GM12874 (cell line): ENCODE data around the gene CASS4.

Experiments used
- TF ChIP-seq, protein P1 (sequence below): IDR thresholded peaks from 2 replicates; pipeline ENCODE4 v1.5.1; 2011; ENCODE audit warnings: low read depth, mild to moderate bottlenecking, control low read depth, low read length, moderate library complexity; ENCODE audit not compliant: insufficient read depth

The CASS4 gene

DNA sequence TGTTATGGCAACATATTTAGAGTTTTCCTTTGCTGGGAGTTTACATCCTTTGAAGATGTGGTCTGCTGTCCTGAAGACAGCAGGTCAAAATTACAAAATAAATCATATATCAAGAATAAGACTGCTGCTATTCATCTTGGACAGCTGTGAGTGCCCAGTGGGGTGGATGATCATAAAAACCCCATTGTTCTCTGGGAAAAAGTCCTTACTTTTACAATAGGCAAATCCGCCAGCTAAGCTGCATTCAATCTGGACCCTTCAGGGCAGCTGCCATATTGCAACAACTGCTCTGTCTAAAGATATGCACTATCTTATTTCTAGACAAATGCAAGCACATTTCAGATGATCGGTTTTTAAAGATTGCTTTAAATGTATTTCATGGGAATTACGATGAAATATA is 19.4 kb downstream of the CASS4 start:
- TF ChIP-seq, protein P1, sequence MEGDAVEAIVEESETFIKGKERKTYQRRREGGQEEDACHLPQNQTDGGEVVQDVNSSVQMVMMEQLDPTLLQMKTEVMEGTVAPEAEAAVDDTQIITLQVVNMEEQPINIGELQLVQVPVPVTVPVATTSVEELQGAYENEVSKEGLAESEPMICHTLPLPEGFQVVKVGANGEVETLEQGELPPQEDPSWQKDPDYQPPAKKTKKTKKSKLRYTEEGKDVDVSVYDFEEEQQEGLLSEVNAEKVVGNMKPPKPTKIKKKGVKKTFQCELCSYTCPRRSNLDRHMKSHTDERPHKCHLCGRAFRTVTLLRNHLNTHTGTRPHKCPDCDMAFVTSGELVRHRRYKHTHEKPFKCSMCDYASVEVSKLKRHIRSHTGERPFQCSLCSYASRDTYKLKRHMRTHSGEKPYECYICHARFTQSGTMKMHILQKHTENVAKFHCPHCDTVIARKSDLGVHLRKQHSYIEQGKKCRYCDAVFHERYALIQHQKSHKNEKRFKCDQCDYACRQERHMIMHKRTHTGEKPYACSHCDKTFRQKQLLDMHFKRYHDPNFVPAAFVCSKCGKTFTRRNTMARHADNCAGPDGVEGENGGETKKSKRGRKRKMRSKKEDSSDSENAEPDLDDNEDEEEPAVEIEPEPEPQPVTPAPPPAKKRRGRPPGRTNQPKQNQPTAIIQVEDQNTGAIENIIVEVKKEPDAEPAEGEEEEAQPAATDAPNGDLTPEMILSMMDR: no peak

DNA sequence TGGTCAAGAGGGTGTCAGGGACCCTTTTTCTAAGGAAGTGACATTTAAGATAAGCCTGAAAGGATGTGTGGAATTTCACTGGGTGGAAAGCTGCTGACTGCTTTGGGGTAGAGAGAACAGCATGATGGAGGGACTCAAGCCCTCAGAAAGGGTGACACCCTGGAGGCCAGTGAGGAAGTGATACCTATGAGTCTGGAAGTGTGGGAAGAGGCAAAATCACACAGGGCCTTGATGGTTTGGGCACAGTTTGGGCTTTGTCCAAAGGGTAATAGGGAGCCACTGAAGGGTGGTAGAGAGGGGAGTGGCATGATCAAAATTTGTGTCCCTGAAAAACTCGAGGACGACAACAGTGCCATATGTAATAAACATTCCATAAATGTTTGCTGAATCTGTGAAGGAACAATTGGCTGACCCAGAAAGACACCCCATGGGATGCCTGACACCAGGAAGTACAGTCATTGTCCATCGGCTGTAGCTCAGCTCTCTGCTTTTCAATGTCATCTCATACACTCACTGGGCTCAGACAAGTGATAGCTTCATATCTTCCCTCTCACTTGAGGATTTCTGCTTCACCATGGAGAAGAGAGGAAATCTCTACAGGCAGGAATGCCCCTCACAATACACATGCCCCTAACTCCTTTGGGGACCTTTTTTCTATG is 21.3 kb downstream of the CASS4 start:
- TF ChIP-seq, protein P1: no peak

DNA sequence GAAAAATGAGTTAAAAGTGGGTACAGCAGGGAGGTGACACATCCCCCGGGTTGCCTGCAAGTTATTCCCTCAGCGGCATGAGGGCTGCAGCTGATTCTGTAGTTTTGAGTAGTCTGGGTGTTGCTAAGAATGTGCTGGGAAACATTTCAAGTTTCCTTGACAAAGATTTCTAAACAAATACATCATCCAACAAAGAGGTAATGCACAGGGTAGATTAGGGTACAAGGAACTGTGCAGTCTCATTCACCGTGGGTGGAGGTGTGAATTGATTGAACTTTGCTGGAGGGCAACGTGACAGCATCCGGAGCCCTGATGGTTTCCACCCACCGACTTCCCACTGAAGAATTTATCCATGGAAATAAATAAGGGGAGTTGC is 21.8 kb downstream of the CASS4 start:
- TF ChIP-seq, protein P1: no peak

DNA sequence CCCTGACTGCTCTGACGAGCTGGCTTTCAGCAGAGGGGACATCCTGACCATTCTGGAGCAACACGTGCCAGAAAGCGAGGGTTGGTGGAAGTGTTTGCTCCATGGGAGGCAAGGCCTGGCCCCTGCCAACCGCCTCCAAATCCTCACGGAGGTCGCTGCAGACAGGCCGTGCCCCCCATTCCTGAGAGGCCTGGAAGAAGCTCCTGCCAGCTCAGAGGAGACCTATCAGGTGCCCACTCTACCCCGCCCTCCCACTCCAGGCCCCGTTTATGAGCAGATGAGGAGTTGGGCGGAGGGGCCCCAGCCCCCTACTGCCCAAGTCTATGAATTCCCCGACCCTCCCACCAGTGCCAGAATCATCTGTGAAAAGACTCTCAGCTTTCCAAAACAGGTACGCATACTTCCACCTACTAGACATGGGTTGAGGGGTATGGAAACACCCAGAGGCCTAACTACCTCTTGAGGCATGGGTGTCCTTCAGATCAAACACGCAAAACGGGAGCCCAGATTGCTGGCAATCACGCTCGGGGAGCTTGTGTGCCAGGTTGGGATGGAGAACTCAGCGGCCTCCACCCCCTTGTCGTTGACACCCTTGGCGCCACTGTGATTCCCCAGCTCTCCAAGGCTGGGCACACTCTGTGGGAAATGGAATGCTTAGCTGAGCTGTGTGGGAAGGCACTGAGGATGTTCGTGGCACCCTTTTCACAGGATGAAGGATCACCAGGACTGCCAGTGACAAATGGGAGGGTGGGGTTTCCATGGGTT is 25.3 kb downstream of the CASS4 start:
- TF ChIP-seq, protein P1: no peak

DNA sequence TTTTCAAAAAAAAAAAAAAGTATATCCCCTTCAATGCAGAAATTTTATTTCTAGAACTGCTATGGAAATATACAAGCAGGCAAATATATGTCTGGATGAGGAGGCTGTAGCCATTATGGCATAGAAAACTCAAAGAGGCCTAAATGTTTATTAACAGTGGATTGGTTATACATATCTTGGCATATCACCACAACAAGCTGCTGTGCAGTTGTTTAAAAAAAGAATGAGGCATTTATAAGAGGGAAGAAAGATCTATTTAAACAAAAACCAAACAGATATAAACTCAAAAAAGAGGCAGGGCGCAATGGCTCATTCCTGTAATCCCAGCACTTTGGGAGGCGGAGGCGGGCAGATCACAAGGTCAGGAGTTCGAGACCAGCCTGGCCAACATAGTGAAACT is 26.2 kb downstream of the CASS4 start:
- TF ChIP-seq, protein P1: no peak

DNA sequence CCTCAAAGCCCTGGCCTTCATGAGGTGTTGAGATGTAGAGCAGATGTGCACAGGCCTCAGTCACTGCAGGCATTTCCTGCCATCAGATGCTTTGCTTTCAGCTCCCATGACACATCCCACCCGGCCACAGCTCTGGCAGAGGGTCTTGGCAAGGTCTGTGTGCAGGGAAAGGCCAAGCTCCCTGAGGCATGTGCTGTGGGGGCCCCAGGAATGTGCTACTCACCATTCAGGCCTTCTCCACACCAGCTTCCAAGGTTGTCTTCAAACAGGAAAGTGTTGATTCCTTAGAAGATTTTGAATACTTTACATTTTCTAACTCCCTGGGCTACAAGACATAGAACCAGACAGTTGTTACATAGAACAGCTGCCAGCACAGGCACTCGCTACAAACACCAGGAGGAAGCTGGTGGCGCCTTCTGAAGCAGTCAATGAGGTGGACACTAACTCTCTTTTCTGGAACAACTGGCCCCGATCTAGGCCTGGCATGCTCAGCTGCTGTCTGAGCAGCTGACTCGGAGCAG is 27.8 kb downstream of the CASS4 start:
- TF ChIP-seq, protein P1: no peak

DNA sequence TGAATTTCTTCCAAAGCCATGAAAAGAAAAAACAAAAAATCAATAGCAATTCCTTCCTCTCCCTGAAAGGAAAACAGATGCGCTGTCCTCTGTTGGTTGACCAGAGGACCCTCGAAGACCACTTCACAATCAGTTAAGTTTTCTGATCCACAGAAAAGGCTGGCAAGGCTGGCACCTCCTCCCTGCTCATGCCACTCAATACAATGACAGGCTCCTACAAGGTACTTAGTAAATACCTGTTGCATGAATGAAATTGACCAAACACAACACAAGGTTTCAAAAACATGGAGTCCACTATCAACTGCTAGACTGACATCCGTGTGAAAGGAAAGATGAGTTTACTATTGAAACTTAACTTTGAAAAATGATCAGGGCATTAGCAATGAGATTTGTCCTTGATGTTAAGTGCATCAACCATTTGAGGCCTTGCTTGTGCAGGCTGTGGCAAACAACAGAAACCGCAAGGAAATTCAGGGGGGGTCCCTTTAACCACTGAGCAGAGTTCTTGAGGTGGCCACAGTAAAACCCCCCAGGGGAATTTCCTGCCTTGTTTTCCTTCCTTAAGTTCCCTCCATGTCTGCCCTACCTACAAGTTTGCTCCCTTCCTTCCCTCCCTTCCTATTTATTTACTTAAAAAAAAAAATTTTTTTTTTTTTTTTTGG is 28.4 kb downstream of the CASS4 start:
- TF ChIP-seq, protein P1: no peak
